DND-41 (cell line): ENCODE measurements around the gene MED8.

ENCODE experiments used
- ATAC-seq: fragments of 200-7000 bp; cut with Tn5 transposase; 3 replicates; pipeline ENCODE4 v1.9.1; 2021; ENCODE audit warnings: low read depth; ENCODE audit not compliant: insufficient read depth
- DNase-seq: peaks from one replicate; pipeline ENCODE4 v3.0.0-alpha.2; 2020
- H2AFZ ChIP-seq: 2 replicates; pipeline ENCODE4 v1.6.0; 2012; ENCODE audit warnings: low read depth, low read length
- H3K27ac ChIP-seq: 2 replicates; pipeline ENCODE4 v1.5.1; 2012; ENCODE audit warnings: low read length, inconsistent platforms
- H3K27me3 ChIP-seq: fragments of 200-600 bp; sonication (generic); 2 replicates; pipeline ENCODE4 v1.6.0; 2012; ENCODE audit warnings: low read length, mild to moderate bottlenecking, inconsistent platforms; ENCODE audit not compliant: insufficient read depth, poor library complexity
- H3K36me3 ChIP-seq: 2 replicates; pipeline ENCODE4 v1.5.1; 2012; ENCODE audit warnings: low read length, inconsistent platforms; ENCODE audit not compliant: insufficient read depth
- H3K4me1 ChIP-seq: 2 replicates; pipeline ENCODE4 v1.5.1; 2012; ENCODE audit warnings: mild to moderate bottlenecking, low read length; ENCODE audit not compliant: insufficient read depth
- H3K4me2 ChIP-seq: 2 replicates; pipeline ENCODE4 v1.6.0; 2012; ENCODE audit warnings: mild to moderate bottlenecking, moderate library complexity, low read length, inconsistent platforms; ENCODE audit not compliant: insufficient read depth
- H3K4me3 ChIP-seq, 2 experiments: fragments of 200-600 bp in 1 of 2; shearing (Covaris generic) in 1 of 2; 2 replicates each; pipeline ENCODE4 v1.5.1; 2012 to 2016; ENCODE audit warnings: inconsistent platforms in 2 of 2, low read length in 2 of 2, mild to moderate bottlenecking in 2 of 2, low read depth in 1 of 2, moderate library complexity in 1 of 2
- H3K79me2 ChIP-seq: 2 replicates; pipeline ENCODE4 v1.6.0; 2012; ENCODE audit warnings: low read length, inconsistent platforms; ENCODE audit not compliant: insufficient read depth
- H3K9ac ChIP-seq: 2 replicates; pipeline ENCODE4 v1.6.0; 2012; ENCODE audit warnings: low read depth, mild to moderate bottlenecking, inconsistent platforms, low read length, moderate library complexity
- H3K9me3 ChIP-seq: 2 replicates; pipeline ENCODE4 v1.5.1; 2012; ENCODE audit warnings: low read length, moderate library complexity, mild to moderate bottlenecking, inconsistent platforms; ENCODE audit not compliant: insufficient read depth, severe bottlenecking
- H4K20me1 ChIP-seq: 2 replicates; pipeline ENCODE4 v1.6.0; 2012; ENCODE audit warnings: low read length; ENCODE audit not compliant: insufficient read depth
- CTCF ChIP-seq: IDR thresholded peaks from 2 replicates; pipeline ENCODE4 v1.5.1; 2012; ENCODE audit warnings: borderline replicate concordance, low read length, moderate library complexity, mild to moderate bottlenecking; ENCODE audit not compliant: poor library complexity, severe bottlenecking; ENCODE audit errors: extremely low read depth
- EZH2 ChIP-seq: IDR thresholded peaks from 3 replicates; pipeline ENCODE4 v1.6.1; 2012; ENCODE audit warnings: borderline replicate concordance, low read depth, mild to moderate bottlenecking, moderate library complexity, low read length, inconsistent platforms; ENCODE audit not compliant: severe bottlenecking

Gene MED8

GRCh38 chr1:43423672-43424550 lies 34.3 kb upstream of the MED8 start:
- Histone ChIP-seq H3K9ac (no peak overlapping the region), H3K79me2 (no peaks in the 10 kb centered on the region), H2AFZ (no peak overlapping the region), H3K36me3 (peaks cover 98% of the 10 kb centered on the region), H3K4me2 (no peak overlapping the region), H3K27ac (no peak overlapping the region), H3K27me3 (no peaks in the 10 kb centered on the region), H3K4me3 (no peak overlapping the region), H3K4me1 (no peaks in the 10 kb centered on the region), H3K9me3 (no peaks in the 10 kb centered on the region), H4K20me1 (peaks cover 11% of the 10 kb centered on the region; the same call in 1 of the 2 replicates)
- DNase-seq = no peak
- TF ChIP-seq CTCF (no peak), EZH2 (no peak)
- ATAC-seq = 0 out of 3 replicates have a peak, but pooled peaks have one; percentile 24

- H3K4me2 ChIP-seq = no peak overlapping the region
- DNase-seq = no peak
- no peaks in the 10 kb centered on the region for H3K4me1 ChIP-seq
- no peak overlapping the region for H3K9ac ChIP-seq
- ATAC-seq = no peak
- peaks cover 11% of the 10 kb centered on the region; the same call in 1 of the 2 replicates for H4K20me1 ChIP-seq
- peaks cover 98% of the 10 kb centered on the region for H3K36me3 ChIP-seq
- H3K79me2 ChIP-seq = no peaks in the 10 kb centered on the region
- TF ChIP-seq CTCF (no peak), EZH2 (no peak)
- no peaks in the 10 kb centered on the region for H3K27me3 ChIP-seq
- H2AFZ ChIP-seq = no peak overlapping the region
- no peak overlapping the region for H3K27ac ChIP-seq
- H3K4me3 ChIP-seq = no peak overlapping the region
- no peaks in the 10 kb centered on the region for H3K9me3 ChIP-seq
Observed at GRCh38 chr1:43422995-43423671, 33.5 kb upstream of the MED8 start.

GRCh38 chr1:43421976-43422750 lies 32.6 kb upstream of the MED8 start:
- TF ChIP-seq CTCF (no peak), EZH2 (no peak)

More at GRCh38 chr1:43421976-43422750, 32.6 kb upstream of the MED8 start:
- Histone ChIP-seq H3K27ac (no peak overlapping the region), H3K9me3 (no peaks in the 10 kb centered on the region), H3K9ac (no peak overlapping the region), H4K20me1 (peaks cover 11% of the 10 kb centered on the region; the same call in 1 of the 2 replicates), H3K36me3 (peaks cover 98% of the 10 kb centered on the region), H3K4me3 (no peak overlapping the region), H3K27me3 (no peaks in the 10 kb centered on the region), H3K4me1 (no peaks in the 10 kb centered on the region), H3K4me2 (no peak overlapping the region), H3K79me2 (no peaks in the 10 kb centered on the region), H2AFZ (no peak overlapping the region)
- ATAC-seq (no peak), DNase-seq (no peak)
